ENCODE data around the gene RAB39A.

DNA sequence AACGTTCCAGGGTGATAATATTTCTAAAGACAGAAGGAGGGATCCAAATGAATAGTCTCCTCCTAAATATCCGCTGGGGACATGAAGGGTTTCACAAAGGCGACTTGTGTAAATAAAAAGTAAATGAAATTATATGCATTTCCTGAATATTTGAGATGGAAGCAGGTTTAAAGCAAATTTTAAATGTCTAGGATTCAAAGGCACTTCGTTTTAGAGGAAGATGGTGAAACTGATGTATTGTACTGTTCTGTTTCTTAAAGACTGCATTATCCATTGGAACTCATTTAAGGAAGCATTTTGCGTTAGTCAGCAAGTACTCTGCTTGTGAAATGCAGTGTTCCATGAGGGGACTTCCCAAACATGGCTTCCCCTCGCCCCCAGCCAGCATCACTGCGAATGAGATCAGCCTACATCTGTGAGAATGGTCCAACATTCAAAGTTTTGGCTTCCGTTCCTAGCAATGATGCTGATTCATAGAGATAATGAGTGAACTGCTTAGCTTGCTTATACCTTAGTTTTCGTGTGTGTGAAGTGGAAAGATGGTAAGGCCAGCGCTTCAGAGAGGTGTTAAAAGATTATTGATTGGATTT, 1.5 kb downstream of the RAB39A start:
- TF ChIP-seq CTCF (conservative IDR thresholded peaks at IDR 0.05; ENCODE audit: low read length) (no peak), EZH2phosphoT487 (IDR thresholded peaks at IDR 0.05; ENCODE audit: borderline replicate concordance, low read depth, low read length) (no peak)
